GM12872 (cell line): ENCODE data around the gene IGDCC3.

Source experiments
- TF ChIP-seq, protein P1 (sequence below): IDR thresholded peaks from 3 replicates; pipeline ENCODE4 v1.5.1; 2011; ENCODE audit warnings: low read depth, mild to moderate bottlenecking, low read length, moderate library complexity; ENCODE audit not compliant: insufficient read depth

IGDCC3 gene

DNA sequence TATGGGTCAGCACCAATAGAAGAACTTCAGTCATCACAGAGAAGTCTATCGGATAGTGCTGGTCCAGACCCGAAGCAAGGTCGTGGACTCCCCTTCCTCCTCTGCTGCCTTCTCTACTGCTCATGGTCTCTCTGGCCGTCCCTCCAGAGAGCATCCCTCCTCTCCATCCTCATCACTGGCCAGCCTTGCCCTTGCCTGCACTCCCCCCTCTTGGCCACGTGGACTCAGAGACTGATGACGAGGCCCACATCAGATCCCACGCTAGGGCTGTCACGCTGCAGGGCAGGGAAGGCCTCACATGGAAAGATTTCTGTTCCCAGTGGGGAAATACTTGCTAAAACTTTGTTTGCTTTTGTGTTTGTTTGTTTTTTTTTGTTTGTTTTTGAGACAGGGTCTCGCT lies 35.3 kb downstream of the IGDCC3 start:
- TF ChIP-seq, protein P1, sequence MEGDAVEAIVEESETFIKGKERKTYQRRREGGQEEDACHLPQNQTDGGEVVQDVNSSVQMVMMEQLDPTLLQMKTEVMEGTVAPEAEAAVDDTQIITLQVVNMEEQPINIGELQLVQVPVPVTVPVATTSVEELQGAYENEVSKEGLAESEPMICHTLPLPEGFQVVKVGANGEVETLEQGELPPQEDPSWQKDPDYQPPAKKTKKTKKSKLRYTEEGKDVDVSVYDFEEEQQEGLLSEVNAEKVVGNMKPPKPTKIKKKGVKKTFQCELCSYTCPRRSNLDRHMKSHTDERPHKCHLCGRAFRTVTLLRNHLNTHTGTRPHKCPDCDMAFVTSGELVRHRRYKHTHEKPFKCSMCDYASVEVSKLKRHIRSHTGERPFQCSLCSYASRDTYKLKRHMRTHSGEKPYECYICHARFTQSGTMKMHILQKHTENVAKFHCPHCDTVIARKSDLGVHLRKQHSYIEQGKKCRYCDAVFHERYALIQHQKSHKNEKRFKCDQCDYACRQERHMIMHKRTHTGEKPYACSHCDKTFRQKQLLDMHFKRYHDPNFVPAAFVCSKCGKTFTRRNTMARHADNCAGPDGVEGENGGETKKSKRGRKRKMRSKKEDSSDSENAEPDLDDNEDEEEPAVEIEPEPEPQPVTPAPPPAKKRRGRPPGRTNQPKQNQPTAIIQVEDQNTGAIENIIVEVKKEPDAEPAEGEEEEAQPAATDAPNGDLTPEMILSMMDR, result no peak

DNA sequence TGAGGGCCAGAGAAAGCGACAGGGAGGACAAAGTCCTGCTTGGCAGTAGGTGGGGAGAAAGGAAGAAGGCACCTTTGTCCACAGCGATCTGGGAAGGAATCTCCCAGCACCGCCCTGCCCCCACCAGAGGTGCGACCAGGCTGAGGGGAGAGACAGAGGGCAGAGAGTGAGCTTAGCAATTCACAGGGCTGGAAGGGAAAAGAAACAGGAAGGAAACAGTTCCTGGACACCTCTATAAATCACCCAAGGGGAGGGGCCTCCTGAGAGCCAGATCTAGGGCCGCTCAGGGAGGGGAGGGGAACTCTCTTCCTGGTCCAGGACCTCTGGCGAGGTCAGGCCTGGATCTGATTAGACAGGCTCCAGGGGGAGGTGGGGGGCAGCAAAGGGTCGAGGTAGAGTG lies 37.9 kb downstream of the IGDCC3 start:
- TF ChIP-seq, protein P1, result no peak

DNA sequence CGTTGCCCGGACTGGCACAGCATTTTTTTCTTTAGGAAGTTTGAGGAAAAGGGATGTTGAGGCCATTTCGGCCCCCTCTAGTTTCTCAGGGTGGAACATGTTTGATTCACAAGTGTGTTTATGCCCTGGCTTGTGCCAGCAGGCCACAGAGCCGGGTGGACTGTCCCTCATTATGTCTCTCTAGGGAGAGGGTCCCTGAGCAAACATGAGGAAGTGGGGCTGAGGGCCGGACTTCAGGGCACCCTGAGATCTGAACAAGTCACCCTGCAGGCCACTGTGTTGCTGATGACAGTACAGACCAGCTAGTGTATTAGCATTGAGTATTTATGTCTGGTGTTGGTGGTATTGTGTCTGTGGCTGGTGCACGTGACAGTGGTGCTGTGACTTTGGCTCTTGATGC lies 38.4 kb downstream of the IGDCC3 start:
- TF ChIP-seq, protein P1, result no peak

DNA sequence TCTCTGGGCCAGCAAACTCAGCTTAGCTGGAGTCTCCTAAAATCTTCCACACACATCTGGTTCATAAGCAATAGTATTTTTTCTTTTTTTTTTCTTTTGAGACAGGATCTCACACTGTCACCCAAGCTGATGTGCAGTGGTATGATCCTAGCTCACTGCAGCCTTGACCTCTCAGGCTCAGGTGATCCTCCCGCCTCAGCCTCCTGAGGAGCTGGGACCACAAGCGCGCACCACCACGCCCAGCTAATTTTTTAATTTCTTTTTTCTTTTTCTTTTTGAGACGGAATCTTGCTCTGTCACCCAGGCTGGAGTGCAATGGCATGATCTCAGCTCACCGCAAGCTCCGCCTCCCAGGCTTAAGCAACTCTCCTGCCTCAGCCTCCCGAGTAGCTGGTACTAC lies 39.0 kb downstream of the IGDCC3 start:
- TF ChIP-seq, protein P1, result no peak

DNA sequence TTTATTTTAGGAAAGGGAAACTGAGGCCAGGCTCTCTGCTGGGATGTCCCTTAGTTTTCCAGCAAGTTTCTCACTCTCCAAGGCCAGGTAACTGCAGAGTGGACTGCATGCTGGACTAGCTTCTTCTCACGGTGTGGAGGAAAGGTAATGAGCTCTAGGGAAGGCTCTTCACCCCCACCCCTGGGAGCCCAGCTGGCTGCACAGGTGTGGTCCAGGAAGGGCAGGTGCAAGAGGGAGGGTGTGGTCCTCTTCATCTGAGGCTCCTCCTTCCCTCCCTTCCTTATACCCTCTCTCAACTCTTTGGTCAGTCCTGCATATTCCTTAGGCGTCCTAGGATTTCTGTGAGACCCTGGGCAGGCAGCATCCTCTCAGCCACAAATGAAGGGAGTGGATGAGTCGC lies 39.4 kb downstream of the IGDCC3 start:
- TF ChIP-seq, protein P1, result no peak

DNA sequence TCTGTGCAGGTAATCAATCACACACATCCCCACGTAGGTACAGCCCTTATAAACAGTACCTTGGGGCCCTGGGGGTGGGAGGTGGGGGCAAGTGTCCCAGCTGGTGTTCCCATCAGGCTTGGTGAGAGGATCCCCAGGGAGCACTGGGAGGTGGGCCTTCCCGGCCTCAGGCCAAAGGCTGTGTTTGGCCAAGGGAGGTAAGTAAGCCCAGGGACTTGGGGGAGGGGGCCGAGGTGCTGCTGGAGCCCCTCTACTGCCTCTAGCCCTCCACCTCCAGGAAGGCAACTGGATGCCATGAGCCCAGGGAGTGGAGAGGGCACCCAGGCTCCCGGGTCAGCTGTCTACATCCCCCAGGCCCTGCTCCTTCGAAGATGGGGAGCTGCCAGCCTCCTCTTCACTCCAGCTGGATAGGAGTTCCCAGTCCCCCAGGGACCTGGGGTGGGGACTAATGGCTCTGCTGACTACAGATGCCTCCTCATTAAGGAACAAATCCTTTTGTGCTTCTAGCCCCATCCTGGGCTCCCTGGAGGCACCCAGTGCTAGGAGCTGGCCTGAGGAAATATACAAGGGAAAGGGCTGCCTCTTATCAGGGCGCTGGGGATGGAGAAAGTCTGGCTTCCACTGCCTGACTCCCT lies 40.2 kb downstream of the IGDCC3 start:
- TF ChIP-seq, protein P1, result no peak

DNA sequence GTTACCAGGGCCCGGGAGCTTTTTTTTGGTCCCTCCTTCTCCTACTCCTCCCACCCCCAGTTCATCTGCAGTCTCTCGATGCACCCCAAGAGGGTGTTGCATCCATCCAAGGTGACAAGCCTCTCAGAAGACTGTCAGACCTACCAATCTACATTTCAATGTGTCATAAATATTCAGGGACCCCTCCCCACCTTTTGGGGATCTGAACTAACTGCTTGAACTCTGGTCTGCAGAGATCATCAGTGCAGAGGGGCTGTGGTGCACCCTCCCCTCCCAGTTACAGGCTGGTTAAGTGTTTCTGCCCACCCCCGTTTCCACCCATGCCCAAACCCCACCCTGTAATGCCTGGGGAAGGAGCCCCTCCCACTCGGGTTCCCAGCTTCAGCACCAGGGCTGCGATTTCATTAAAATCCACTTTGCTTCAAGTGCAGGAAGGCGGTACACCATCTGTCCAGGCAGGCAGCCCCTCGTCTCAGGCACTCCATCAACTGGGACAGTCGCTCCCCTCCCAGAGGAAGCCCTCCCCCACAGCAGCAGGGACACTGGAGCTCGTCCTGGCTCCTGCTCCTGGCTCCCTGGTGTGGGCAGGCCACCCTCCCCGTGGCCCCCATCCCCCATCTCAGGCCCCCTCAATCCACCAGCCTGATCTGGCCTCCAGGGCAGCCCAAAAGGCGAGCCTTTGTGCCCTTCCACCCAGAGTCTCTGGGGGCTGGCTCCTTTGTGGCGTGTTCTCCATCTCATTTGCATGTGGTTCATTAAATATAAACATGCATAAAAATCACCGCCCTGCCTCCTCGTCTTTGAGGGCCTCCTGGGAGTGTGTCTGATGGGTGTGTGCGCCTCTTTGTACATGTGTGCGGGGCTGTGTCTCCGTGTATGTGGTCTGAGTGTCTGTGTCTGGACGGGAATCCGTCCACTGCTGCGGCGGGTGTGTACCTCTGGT lies 41.0 kb downstream of the IGDCC3 start:
- TF ChIP-seq, protein P1, result 0 out of 3 replicates have a peak, but pooled peaks have one; percentile 14
